Endometrium (tissue), 2 donors: ENCODE data around the gene CEP128.

Source experiments
- FAIRE-seq: peaks from 2 replicates; lab custom pipeline; 2012; peaks lifted over from hg19 to GRCh38; lab: Jason Lieb, UNC
- donor health status: control.
- donor health status: control.

Gene CEP128

GRCh38 chr14:80941241-80942185 is at the start of gene CEP128:
CEP128 (minus strand) TSS chr14:80941738.
- FAIRE-seq, result peak; percentile 99

GRCh38 chr14:80988735-80989429 is 47.3 kb upstream of the CEP128 start:
- no peak for FAIRE-seq

- no peak for FAIRE-seq
These were observed 46.7 kb upstream of the CEP128 start for GRCh38 chr14:80988192-80988591.

- FAIRE-seq, result peak; percentile 68
These were observed 45.9 kb upstream of the CEP128 start for GRCh38 chr14:80987235-80988032.

GRCh38 chr14:80982711-80983110 is 41.2 kb upstream of the CEP128 start:
- no peak for FAIRE-seq

- FAIRE-seq, result no peak
These were observed 40.1 kb upstream of the CEP128 start for GRCh38 chr14:80981673-80982072.

GRCh38 chr14:80981156-80981555 is 39.6 kb upstream of the CEP128 start:
- FAIRE-seq, result no peak

GRCh38 chr14:80979951-80980350 is 38.4 kb upstream of the CEP128 start:
- FAIRE-seq, result no peak

- FAIRE-seq, result no peak
These were observed 36.9 kb upstream of the CEP128 start for GRCh38 chr14:80978403-80978802.

GRCh38 chr14:80977221-80977620 is 35.7 kb upstream of the CEP128 start:
- FAIRE-seq, result no peak

- no peak for FAIRE-seq
These were observed 33.1 kb upstream of the CEP128 start for GRCh38 chr14:80974679-80975078.

- no peak for FAIRE-seq
These were observed 32.5 kb upstream of the CEP128 start for GRCh38 chr14:80973931-80974641.

- FAIRE-seq, result no peak
These were observed 23.5 kb upstream of the CEP128 start for GRCh38 chr14:80965037-80965436.

- no peak for FAIRE-seq
These were observed 18.0 kb upstream of the CEP128 start for GRCh38 chr14:80959496-80959895.

- FAIRE-seq, result no peak
These were observed 17.4 kb upstream of the CEP128 start for GRCh38 chr14:80958939-80959338.

- FAIRE-seq, result no peak
These were observed 16.7 kb upstream of the CEP128 start for GRCh38 chr14:80958226-80958625.

GRCh38 chr14:80957613-80958012 is 16.1 kb upstream of the CEP128 start:
- FAIRE-seq, result no peak

GRCh38 chr14:80956922-80957321 is 15.4 kb upstream of the CEP128 start:
- no peak for FAIRE-seq

- no peak for FAIRE-seq
These were observed 14.6 kb upstream of the CEP128 start for GRCh38 chr14:80956102-80956501.

- no peak for FAIRE-seq
These were observed 13.9 kb upstream of the CEP128 start, which contains the start of gene TSHR for GRCh38 chr14:80955416-80955941. TSHR (plus strand) TSS chr14:80955621; CDS start chr14:80955681, 60 bp downstream.

GRCh38 chr14:80954687-80955299 is 13.3 kb upstream of the CEP128 start:
- FAIRE-seq, result peak; percentile 81
